Kidney (tissue), 22 donors: ENCODE data around the gene KLF5. TPM values are rescaled to one million over a fixed set of nuclear protein-coding genes. Genes with fewer than 3 reads are reported as not detected.

Experiments
- DNase-seq, 5 donors: peaks; one replicate each; pipeline ENCODE4 v3.0.0-alpha.2; 2013 to 2020
- FAIRE-seq: peaks from 2 replicates; lab custom pipeline; 2012; peaks lifted over from hg19 to GRCh38; lab: Jason Lieb, UNC
- H3K27ac ChIP-seq, 2 donors: one replicate each; pipeline ENCODE4 v1.7.0; 2013; ENCODE audit warnings: low read depth in 2 of 2, low read length in 2 of 2, inconsistent platforms in 1 of 2
- H3K27me3 ChIP-seq: one replicate; pipeline ENCODE4 v1.7.1; 2013; ENCODE audit warnings: low read length, inconsistent platforms; ENCODE audit not compliant: control insufficient read depth, insufficient read depth
- H3K36me3 ChIP-seq, 3 donors: one replicate each; pipeline versions ENCODE4 v1.7.0 to v1.7.1; 2013; ENCODE audit warnings: low read length in 3 of 3, control low read depth in 1 of 3, inconsistent platforms in 1 of 3; ENCODE audit not compliant: insufficient read depth in 3 of 3, control insufficient read depth in 2 of 3
- H3K4me1 ChIP-seq, 3 donors: one replicate each; pipeline versions ENCODE4 v1.7.0 to v1.7.1; 2013; ENCODE audit warnings: low read length in 3 of 3, inconsistent platforms in 1 of 3, low read depth in 1 of 3; ENCODE audit not compliant: control insufficient read depth in 2 of 3, insufficient read depth in 2 of 3
- H3K4me3 ChIP-seq, 3 donors: one replicate each; pipeline versions ENCODE4 v1.7.0 to v1.8.1; 2013; ENCODE audit warnings: low read length in 3 of 3, control low read depth in 1 of 3, inconsistent platforms in 1 of 3
- H3K9ac ChIP-seq, 3 donors: one replicate each; pipeline versions ENCODE4 v1.7.0 to v1.7.1; 2013; ENCODE audit warnings: low read length in 3 of 3, control low read depth in 1 of 3, inconsistent platforms in 1 of 3
- H3K9me3 ChIP-seq, 3 donors: one replicate each; pipeline versions ENCODE4 v1.7.0 to v1.7.1; 2013; ENCODE audit warnings: low read length in 3 of 3, control low read depth in 1 of 3, inconsistent platforms in 1 of 3; ENCODE audit not compliant: control insufficient read depth in 2 of 3, insufficient read depth in 1 of 3
- intact Hi-C: fragments of 100-400 bp; cut with DNase I; formaldehyde crosslinking; loops from one replicate; pipeline ENCODE4 v1.11.1; 2022
- long read RNA-seq, 10 donors: library from polyadenylated mRNA in 1 of 10; unstranded in 1 of 10; transcript quantifications; one replicate each; pipeline ENCODE4 v2.0.0 and lab custom pipeline, GENCODE V29; 2021 to 2026
- polyA plus RNA-seq: library from polyadenylated mRNA; stranded (reverse); fragments of 350-450 nt; fragmentation: Illumina TruSeq; extraction: RNeasy Lipid Tissue Mini Kit (QIAGEN cat#74804); gene quantifications from one replicate; pipeline ENCODE4 v1.2.3, GENCODE V29; 2014; ENCODE audit warnings: low read depth, low replicate concordance; ENCODE audit not compliant: insufficient read depth
- total RNA-seq: library from RNA; stranded (reverse); fragmentation: NEBNext Ultra II Directional; extraction: Animal tissue kit (Norgen Biotek cat#: 25700); gene quantifications from one replicate; pipeline ENCODE4 v1.2.1, GENCODE V29; 2021
- TF ChIP-seq, protein P1 (sequence below): IDR thresholded peaks from 3 replicates; pipeline ENCODE4 v1.5.1; 2012; ENCODE audit warnings: mild to moderate bottlenecking, moderate library complexity, borderline replicate concordance; ENCODE audit not compliant: insufficient read depth; ENCODE audit errors: extremely low read depth
- donor health status: control.
- donor health status: control.
- donor health status: control.
- donor health status: control.
- donor health status: control.
- donor health status: DM: yes; HTN: yes; CAD: no.
- donor health status: Normal renal cell carcinoma (clear cell type).

Gene KLF5
- total RNA-seq = 52.7 TPM
- 4.4 TPM for polyA plus RNA-seq
- long read RNA-seq, donor 1, partial matches to known transcripts = 0 of 4 reads
- long read RNA-seq, donor 1, other reads (novel, unspliced or antisense) = 0 of 4 reads
- long read RNA-seq, donor 2, partial matches to known transcripts = 0 of 3 reads
- long read RNA-seq, donor 2, other reads (novel, unspliced or antisense) = 0 of 3 reads
- long read RNA-seq, donor 3, transcript KLF5-201 (4 exons, 3,566 nt) = major isoform, 16 of 30 reads
- long read RNA-seq, donor 3, partial matches to known transcripts = 14 of 30 reads
- long read RNA-seq, donor 3, other reads (novel, unspliced or antisense) = 0 of 30 reads
- long read RNA-seq, donor 4, partial matches to known transcripts = 0 of 3 reads
- long read RNA-seq, donor 4, other reads (novel, unspliced or antisense) = 0 of 3 reads
- long read RNA-seq, donor 5 = 0 reads
- long read RNA-seq, donor 6 = 0 reads
- long read RNA-seq, donor 7, transcript KLF5-201 (4 exons, 3,566 nt) = major isoform, 20 of 25 reads
- long read RNA-seq, donor 7, partial matches to known transcripts = 2 of 25 reads
- long read RNA-seq, donor 7, other reads (novel, unspliced or antisense) = 3 of 25 reads
- long read RNA-seq, donor 8, partial matches to known transcripts = 0 of 3 reads
- long read RNA-seq, donor 8, other reads (novel, unspliced or antisense) = 0 of 3 reads
- long read RNA-seq, donor 9, partial matches to known transcripts = 0 of 1 reads
- long read RNA-seq, donor 9, other reads (novel, unspliced or antisense) = 0 of 1 reads
- long read RNA-seq, donor 10, transcript KLF5-201 (4 exons, 3,566 nt) = major isoform, 5 of 13 reads
- long read RNA-seq, donor 10, partial matches to known transcripts = 8 of 13 reads
- long read RNA-seq, donor 10, other reads (novel, unspliced or antisense) = 0 of 13 reads

DNA sequence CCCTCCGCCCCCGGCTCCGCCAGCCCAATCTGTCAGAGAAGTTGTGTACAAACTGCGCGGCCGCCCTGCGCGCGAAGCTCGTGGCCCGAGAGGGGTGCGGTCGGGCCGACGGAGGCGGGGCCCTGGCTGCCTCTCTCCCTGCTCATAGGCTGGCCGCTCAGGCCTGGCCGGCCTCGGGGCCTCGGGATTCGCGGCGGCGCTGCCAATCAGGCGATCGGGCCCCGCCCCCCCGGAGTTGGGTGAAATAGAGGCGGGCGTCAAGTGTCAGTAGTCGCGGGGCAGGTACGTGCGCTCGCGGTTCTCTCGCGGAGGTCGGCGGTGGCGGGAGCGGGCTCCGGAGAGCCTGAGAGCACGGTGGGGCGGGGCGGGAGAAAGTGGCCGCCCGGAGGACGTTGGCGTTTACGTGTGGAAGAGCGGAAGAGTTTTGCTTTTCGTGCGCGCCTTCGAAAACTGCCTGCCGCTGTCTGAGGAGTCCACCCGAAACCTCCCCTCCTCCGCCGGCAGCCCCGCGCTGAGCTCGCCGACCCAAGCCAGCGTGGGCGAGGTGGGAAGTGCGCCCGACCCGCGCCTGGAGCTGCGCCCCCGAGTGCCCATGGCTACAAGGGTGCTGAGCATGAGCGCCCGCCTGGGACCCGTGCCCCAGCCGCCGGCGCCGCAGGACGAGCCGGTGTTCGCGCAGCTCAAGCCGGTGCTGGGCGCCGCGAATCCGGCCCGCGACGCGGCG, at the start of gene KLF5:
KLF5 (plus strand) TSS at position 270 of the 724 bp plus-strand sequence; CDS start at position 593, 323 bp downstream.
- DNase-seq (peak; percentile 95 to 99 (median 96)), FAIRE-seq (no peak)
- H3K27me3 ChIP-seq = peaks cover 5% of the 10 kb centered on the region
- peak within 1 kb of the TSS; percentile 49 to 81 for H3K27ac ChIP-seq
- peaks cover 0 to 7% (median 0%) of the 10 kb centered on the region in 3 donors for H3K4me1 ChIP-seq
- peaks cover 0 to 4% (median 0%) of the 10 kb centered on the region in 3 donors for H3K36me3 ChIP-seq
- H3K9me3 ChIP-seq = no peaks in the 10 kb centered on the region
- peak within 1 kb of the TSS; percentile 38 to 76 (median 62) for H3K9ac ChIP-seq
- intact Hi-C loops = no loop called here
- H3K4me3 ChIP-seq = peak within 1 kb of the TSS; percentile 80 to 86 (median 85)
- TF ChIP-seq, protein P1, sequence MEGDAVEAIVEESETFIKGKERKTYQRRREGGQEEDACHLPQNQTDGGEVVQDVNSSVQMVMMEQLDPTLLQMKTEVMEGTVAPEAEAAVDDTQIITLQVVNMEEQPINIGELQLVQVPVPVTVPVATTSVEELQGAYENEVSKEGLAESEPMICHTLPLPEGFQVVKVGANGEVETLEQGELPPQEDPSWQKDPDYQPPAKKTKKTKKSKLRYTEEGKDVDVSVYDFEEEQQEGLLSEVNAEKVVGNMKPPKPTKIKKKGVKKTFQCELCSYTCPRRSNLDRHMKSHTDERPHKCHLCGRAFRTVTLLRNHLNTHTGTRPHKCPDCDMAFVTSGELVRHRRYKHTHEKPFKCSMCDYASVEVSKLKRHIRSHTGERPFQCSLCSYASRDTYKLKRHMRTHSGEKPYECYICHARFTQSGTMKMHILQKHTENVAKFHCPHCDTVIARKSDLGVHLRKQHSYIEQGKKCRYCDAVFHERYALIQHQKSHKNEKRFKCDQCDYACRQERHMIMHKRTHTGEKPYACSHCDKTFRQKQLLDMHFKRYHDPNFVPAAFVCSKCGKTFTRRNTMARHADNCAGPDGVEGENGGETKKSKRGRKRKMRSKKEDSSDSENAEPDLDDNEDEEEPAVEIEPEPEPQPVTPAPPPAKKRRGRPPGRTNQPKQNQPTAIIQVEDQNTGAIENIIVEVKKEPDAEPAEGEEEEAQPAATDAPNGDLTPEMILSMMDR = peak; percentile 1

DNA sequence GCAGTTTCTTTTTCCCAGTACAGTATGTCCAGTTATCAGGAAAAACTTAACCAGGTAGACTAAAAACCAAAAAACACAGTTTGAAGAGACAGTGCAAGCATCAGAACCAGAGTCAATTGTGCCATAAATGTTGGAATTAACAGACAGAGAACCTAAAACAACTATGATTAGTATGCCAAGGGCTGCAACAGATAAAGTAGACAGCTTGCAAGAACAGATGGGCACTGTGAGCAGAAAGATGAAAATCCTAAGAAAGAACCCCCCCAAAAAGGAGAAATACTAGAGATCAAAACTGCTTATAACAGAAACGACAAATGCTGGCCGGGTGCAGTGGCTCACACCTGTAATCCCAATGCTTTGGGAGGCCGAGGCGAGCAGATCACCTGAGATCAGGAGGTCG, 47.1 kb upstream of the KLF5 start:
- Histone ChIP-seq H3K27ac (no peak overlapping the region), H3K27me3 (no peaks in the 10 kb centered on the region), H3K9ac (no peak overlapping the region), H3K36me3 (no peaks in the 10 kb centered on the region), H3K4me1 (no peaks in the 10 kb centered on the region), H3K4me3 (no peak overlapping the region), H3K9me3 (no peaks in the 10 kb centered on the region)
- no peak for DNase-seq
- intact Hi-C loops = no loop called here
- TF ChIP-seq, protein P1 = no peak
- FAIRE-seq = no peak

DNA sequence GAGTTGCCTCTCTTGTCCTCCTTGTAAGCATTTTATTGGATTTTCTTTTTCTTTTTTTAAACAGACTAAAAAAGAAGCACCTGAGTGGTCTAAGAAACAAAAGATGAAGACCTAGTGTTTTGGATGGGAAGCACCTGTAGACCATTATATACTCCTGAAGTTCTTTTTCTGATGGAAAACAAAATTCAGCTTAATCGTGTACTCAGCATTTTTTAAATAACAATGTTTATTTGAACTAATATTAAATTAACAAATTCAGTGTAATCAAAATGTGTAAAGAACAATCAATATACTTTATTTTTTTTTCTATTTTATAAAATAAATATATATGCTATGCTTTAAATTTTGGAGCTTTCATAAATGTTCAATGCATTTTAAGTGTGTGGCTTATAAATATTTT, 43.0 kb upstream of the KLF5 start:
- intact Hi-C loops = no loop called here
- no peak for FAIRE-seq
- no peaks in the 10 kb centered on the region for H3K36me3 ChIP-seq

More for the DNA sequence above, 43.0 kb upstream of the KLF5 start:
- DNase-seq = no peak
- H3K9ac ChIP-seq = no peak overlapping the region
- no peaks in the 10 kb centered on the region for H3K27me3 ChIP-seq
- no peak overlapping the region for H3K27ac ChIP-seq
- TF ChIP-seq, protein P1 = no peak
- no peaks in the 10 kb centered on the region for H3K4me1 ChIP-seq
- H3K4me3 ChIP-seq = no peak overlapping the region
- H3K9me3 ChIP-seq = no peaks in the 10 kb centered on the region
